ENCODE measurements around the gene NHS.

The NHS gene

DNA sequence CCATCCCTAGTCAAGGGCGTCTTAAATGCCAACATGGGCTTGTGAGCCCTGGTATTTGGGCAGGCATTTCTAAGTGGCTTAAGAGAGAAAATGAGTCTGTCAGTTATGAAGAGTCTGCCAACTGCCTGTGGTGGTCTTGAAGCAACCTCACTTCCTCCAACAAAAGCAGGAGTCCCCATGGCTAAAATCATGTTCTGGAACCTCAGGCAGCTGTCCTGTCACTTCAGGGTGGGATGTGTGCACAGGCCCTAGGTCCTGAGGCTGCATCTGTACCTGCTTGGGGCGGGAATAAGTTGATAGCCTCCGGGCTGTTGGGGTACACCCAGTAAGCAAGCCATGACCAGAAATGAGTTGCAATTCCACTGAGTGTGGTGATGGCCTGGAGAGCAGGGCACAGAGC lies 247.3 kb downstream of the NHS start:
- no peak for DNase-seq (ENCODE audit: low read depth)

DNA sequence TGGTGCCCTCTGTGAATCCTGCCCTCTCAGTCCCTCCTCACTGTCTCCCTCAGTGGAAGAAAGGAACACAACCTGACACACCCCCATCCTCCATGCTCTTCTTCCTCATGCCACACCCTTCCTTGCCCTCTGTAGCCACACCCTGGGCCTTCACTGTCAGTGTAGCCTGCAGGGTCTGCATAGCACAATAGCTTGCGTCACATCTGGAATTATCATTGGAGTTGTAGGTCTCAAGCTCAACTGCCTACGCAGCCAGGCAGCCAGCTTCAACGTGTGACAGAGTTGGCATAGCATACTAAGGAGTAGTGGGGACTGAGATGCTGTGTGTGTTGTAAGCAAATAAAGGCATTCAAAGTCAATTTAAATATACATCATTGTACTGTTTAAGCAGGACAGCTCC lies 248.8 kb downstream of the NHS start:
- no peak for DNase-seq (ENCODE audit: low read depth)

DNA sequence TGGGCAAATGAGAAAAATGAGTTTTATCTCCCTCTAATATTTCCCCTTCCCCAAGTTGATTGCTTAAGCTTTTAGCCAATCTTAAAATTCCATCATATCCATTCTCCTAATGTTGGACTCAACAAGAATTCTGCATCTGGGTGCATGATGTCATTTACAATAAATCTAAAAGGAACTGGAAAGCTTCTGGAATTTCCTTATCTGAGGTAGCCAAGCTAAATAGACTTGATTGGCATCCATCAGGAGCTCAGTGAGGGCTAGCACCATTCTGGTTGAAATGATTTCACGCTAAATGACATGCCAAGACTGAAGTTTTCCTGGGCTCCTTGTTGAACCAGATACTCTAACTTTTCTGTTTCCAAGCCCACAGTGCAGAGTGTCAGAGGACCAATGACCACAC lies 252.0 kb downstream of the NHS start:
- no peak for DNase-seq (ENCODE audit: low read depth)

DNA sequence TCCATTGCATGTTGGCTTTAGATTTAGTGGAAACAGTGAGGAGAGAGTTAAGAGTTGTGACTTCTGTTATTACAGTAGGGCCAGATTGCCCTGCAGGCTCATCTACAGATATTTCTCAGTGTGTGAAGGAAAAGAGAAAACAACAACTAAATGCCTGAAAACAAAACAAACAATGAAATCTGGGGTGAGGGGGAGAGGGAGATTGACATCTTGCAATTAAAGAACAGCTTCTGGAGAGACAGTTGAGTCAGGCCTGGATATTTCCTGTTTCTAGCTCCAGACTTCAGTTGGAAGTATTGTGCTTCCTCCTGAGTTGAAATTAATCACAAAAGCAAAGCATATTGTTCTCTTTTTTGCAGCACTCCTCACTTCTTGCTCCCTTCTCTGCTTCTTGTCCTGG lies 254.0 kb downstream of the NHS start:
- no peak for DNase-seq (ENCODE audit: low read depth)

DNA sequence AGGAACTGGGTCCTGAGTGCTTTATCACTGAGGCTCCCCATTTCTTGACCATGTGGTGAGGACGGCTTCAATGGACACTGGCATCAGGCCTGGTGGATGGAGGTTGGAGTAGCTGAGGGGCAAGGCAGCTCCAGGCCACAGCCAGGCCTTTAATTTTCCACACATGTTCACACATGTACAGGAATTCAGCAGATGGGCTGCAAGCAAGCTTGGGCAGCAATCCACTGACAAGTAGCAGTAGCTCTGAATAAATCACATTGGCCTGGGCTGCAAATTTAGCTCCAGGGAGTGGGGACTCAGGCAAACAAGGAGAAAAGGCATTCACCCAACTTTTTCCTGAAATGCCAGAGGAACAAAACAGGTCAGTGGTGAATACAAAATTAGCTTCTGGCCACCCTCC lies 254.5 kb downstream of the NHS start:
- DNase-seq (ENCODE audit: low read depth): no peak

DNA sequence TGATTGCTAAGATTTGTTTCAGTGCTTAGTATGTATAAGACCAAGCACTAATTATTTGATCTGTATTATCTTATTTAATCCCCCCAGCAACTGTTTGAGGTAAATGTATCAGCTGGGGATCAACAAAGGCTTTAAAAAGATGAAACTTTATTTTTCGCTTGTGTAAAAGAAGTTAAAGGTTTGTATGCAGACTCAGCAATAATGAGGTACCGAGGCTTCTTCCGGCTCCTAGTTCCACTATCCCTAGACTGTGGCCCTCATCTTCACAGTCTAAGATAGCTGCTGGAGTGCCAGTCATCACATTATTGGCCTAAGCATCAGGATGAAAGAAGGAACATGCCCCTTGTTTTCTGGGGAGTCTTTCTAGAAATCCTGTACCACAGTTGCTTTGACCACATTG lies 256.6 kb downstream of the NHS start:
- DNase-seq (ENCODE audit: low read depth): no peak

DNA sequence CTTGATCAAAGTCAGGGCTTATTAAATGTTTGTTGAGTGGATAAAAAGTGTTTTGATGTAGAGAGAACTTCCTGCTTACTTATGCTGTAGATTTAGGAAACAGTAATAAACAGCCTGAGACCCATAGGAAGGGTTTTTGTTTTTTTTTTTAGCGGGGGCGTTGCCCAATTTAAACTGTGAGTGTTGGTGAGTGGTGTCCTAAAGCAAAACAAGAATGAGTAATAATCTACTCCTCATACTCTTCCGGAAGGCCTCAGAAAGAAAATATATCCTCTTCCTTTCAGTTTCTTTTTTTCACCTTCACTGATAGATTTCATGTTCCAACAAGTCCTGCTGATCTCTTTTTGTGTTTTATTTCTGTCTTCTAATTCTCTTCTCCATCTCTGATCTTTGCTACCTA lies 257.9 kb downstream of the NHS start:
- peak; percentile 42 for DNase-seq (ENCODE audit: low read depth)

DNA sequence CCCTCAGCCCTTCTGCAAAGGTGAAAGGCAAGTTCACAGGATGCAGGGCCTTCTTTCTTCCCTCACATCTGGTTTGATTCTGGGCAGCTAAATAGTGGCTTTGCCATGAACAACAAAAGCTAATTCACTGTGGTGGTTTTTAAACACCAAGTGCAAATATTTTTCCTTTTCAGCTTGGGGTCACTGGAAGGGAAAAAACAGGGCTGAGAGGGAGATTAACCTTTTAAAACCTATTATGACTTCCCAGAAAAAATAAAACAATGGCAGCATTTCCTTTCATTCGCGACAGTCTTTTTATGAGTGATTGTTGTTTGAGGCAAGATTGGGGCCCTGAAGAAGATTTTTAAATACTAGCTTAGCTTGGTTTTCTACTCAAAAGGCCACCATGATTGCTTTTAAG lies 258.5 kb downstream of the NHS start:
- DNase-seq (ENCODE audit: low read depth): no peak

DNA sequence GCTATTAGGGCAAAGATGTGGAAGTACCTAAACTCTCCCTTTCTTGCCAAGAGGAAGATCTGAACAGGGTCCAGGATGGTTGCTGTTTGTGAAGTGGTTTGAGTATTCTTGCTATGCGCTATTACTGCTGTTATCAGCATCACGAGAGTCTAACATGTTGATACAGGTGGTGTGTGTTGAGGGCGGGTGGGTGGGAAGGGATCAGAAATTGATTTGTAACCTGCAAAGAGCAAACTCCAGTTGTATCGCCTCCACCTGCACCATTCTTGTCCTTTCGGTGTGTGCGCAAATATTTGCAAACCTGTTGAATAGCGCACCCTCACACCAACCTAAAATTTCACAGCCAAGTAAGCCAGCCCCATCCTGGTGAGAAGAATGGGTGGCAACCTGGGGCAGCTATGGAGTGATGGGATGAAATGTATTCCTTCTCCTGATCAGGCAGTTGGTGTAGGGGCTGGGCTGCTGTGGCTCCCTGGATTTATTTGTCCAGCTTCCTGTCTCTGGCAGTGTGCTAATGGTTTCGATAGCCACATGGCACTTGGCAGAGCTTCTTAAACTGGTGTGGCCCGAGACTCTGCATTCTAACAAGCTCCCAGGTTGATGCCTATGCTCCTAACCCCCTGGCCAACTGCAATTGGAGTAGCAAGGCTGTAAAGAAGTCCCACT lies 259.7 kb downstream of the NHS start:
- DNase-seq (ENCODE audit: low read depth): no peak

DNA sequence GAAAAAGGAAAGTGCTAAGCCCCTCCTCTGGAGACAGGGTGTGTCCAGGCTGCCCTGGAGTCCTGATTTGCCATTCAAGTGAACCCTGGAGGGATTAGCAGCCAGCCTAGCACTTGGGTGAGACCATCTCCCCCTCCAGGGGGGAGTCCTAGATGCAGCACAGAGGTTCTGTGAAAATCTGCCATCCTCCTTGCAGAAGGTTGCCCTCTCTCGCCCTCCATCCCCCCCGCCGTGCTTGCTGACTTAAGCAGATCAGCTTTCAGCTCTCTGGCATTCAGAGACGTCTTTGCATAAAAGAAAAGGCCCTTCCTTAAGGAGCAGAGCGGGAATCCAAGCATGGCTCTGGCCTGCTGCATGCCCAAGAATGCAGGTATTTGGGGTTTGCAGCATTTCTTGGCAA lies 260.2 kb downstream of the NHS start:
- no peak for DNase-seq (ENCODE audit: low read depth)

DNA sequence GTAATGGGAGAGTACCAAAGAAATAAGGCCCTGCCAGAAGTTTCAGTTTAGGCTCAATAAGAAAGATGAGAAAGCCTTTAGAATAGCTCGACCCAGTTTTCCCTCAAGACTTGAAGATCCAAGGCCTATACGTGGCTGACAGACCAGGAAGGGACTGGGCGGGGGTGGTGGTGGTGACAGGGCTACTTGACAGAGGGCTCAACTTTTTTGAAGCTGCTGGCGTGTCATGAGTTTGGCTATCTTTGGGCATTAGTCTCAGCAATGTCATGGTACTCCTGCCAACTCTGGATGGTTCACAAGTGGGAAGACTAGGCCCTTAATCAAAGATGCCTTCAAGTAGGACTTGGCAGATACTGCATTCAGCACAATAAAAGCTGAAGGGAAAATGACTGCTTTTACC lies 262.2 kb downstream of the NHS start:
- DNase-seq (ENCODE audit: low read depth): no peak

DNA sequence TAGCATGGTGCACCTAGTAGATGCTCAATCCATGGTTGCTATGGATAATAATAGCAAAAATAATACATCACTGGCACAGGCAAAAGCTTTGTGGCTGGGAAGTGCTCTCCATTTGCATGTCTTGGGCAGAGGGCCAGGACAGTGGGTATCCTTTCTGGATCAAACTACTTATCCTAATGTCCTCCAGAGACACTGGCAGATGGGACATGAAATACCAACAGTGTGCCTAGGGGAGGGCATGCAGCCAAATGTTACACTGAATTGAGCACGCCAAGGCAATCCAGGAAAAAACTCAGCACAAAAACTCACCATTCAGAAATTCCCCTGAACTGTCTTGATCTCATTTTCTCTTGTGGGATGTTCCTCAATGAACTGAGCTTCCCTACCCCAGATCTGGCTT lies 263.7 kb downstream of the NHS start:
- DNase-seq (ENCODE audit: low read depth): no peak

DNA sequence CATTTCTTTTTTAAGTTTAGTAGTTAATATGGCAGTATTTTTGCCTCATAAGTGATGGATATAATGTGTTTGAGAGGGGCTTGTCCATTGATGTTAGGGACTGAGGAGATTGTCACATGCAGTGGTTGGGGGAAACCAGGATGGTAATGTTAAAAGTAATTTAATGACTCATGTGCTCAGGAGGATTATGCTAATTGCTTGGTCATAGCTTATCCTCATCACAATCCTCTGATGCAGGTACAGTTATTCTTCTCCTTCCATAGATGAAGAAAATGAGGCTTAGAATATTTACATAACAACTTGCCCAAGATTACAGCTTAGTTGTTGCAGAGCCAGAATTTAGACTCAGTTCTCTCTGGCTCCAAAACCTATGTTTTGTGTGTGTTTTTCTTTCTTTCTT lies 267.9 kb downstream of the NHS start:
- DNase-seq (ENCODE audit: low read depth): peak; percentile 14

DNA sequence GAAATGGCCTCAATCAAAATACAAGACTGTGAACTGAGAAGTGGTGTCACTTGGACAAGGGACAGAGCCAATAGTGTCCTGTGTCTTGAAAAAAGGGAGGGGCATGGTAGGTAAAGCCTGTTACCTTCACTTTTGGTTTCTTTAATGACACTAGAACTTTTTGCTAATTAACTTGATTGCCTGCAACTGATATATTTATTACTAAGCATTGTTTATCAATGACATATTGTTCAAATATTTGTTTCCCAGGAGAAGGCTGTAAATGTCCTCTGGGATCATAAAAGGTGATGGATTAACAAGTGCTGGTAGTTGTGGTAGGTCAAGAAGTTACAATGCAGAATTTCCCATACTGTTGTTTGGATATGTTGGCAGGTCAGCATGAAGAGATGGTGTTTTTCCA lies 268.5 kb downstream of the NHS start:
- no peak for DNase-seq (ENCODE audit: low read depth)

DNA sequence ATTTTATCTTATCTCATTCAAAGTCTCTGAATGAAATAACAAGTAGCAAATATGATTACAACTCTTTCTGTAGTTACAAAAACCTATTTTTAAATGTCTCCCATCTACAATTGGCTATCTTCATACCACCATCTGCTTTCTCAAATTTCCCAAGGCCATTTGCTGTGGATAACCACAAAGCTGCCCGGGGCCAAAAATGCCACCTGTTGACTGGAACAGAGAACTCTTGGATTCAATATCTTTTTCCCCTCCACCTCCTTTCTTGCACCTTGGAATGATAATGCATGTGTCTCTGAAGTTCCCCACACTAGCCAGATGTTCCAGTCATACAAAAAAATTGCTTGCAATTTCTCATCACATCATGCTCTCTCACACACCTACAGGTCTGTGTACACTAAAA lies 269.0 kb downstream of the NHS start:
- no peak for DNase-seq (ENCODE audit: low read depth)

DNA sequence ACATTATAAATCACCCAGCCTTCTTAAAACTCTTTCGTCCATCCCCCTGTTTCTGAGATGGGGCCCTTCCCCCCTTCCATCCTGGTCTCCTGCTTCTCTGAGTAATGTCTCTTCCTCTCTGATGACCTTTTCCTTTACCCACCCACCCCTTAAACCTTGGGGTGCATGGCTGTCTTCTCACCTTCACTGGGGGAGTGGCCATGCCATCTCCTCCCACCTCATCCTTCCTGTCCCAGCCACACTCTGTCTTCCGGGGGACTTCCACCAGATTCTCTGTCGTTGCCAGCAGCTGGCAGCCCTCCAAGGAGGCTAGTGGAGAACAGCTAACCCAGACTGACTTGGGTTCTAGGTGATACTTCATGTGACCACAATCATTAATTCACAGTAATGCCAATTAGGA lies 279.1 kb downstream of the NHS start:
- DNase-seq (ENCODE audit: low read depth): no peak

DNA sequence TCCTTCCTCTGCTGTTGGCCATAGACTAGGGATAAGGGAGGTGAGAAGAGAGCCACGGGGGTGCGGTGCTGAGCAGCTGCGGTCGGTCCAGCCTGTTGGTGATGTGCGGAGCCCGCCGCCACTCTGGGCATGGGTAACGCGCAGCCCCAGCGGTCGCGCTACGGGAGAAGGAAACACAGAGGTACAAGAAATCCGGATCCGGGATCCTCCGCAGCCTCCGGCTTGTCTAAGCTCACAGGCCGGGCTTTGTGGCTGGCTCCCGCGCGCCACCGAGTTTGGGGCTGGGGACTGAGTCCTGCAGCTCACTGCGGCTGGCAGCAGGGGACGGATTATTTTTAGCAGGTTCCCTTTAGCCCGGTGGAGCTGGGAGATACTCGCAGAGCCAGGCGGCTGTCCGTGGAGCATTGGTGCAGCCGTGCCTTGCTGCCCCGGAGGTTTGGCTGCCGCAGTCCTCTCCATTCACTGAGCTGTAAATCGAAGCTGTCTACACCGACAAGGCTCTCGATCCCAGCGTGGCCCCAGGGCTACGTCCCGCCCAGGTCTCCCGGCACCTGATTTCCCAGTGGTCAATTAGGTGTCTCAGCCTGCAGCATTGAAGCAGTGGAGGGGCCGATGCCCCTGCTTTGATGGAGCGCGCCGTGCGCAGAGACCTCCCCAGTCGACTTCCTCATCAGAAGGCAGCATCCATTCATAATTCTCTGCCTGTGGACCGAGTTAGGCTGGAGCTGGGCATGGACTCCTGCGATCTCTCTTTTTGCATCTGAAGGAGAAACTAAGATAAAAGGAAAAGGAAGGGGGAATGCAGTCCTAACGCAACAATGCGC lies 280.4 kb downstream of the NHS start:
- DNase-seq (ENCODE audit: low read depth): no peak

DNA sequence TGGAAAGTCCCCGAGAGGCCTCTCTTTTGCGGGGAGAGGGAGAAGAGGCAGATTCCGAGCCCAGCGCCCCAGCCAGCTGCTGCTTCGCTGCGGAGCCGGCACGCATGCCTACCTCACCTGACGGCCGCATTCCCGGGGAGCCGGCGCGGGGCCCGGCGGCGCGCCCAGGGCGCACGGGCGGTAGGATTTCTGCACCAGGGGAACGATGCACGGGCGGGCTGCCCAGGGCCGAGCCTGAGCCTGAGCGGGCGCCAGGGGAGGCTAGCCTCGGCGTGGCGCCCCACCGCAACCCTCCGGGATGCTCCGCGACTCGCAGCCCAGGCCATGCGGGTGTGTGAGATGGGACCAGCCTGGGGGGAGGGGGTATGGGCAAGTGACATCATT lies 281.0 kb downstream of the NHS start:
- DNase-seq (ENCODE audit: low read depth): no peak

DNA sequence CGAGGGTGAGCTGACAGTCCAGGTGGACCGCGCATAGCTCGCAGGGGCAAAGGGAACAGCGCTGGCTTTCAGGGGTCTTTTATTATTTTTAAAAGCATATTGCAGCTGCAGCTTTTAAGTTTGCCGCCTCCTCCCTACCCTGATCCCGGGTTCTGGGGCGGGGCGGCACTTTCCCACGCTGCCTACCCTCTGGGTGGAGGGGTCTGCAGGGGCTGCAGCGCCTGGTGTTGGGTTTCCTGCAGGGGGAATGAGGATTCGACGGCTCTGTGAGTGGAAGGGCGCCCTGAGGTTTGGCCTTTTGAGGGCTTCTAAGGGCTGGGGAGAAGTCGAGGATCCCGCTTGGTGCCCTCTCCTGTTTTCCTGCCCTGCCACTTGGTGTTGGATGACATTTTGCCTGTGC lies 281.6 kb downstream of the NHS start:
- no peak for DNase-seq (ENCODE audit: low read depth)

DNA sequence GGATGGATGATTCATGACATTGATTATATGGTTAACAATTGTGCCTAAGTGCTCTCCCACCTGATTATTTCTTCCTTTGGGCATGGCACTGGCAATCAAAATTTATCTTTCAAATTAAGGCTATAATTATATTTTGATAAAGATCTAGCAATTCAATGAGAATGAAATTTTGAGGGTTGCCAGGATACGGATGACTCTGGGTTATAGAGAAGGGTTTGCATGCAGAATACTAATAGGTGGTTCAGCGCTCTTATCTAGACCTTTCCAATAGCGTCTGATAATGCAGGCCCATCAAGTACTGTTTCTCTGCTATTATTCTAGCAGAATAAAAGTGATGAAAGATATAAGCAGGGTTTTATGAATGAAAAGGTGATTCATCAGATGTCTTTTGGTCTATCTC lies 287.4 kb downstream of the NHS start:
- no peak for DNase-seq (ENCODE audit: low read depth)

DNA sequence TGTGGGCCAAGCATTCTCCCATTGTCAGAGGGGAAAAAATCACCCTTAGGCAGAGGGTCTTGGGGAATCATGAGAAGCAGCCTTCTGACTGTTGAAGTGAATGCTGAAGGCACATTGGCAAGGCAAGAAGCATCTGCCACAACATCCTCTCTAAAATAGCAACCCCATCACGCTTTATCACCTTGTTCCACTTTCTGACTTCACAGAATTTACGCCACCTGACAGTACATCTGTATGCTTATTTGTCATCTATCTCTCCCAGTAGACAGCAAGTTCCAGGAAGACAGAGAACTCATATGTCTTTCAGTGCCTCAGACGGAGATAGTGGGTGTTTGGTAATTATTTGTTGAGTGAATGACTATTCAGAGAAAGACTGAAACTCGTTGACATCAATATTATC lies 293.9 kb downstream of the NHS start:
- DNase-seq (ENCODE audit: low read depth): no peak

DNA sequence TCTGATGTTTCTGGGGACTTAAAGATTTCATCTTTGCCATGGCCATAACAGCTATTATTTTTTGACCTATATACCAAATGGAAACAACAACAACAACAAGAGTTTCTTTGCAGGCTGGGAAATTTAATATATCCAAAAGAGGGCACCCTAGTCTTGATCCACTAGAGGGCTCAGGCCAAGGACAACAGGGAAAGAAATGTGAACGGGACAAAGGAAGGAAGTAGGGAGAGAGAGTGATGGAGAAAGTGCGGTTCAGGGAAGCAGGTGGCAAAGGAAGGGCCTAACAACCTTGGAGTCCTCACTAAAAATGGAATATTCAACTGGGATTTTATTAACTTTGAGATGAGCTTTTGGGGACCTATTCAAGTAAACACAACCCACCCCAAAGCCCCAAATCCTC lies 294.5 kb downstream of the NHS start:
- no peak for DNase-seq (ENCODE audit: low read depth)

DNA sequence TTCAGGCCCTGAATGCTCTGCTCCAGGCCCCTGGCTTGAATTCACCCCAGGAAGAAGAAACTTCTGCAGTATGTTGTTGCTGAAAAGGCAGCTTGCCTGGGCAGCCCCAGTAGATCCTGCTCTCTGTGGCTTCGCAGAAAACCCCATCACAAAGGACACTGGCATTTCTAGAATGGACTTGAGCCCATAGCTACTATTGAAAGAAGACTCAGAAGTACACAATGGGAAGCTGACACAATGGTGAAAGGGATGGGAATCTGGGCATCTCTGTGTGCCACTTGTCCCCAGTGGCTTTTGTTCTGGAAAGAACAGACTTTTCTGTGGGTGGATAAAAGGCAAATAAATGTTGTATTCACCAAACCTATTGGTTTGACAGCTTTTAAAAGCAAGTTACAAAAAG lies 294.9 kb downstream of the NHS start:
- no peak for DNase-seq (ENCODE audit: low read depth)

DNA sequence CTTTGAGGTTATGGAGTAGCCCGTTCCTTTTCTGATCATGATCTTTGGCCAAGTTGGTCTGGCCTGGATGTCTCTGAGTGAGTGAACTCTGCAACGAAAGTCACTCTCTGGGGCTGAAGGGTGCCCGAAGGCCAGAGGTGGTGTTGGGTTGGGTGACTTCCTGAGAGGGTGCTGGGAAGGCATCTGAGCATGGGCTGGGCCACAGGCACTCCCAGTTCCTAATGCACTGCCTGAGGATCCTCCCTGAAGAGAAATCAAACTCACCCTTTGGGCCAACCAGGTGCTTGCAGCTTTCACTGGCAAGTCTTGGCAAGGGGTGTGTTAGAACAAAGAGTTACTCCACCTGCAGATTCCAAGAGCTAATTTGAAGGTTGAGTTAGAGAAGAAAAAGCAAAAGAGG lies 295.9 kb downstream of the NHS start:
- no peak for DNase-seq (ENCODE audit: low read depth)

Measured in ELR (cell line).